NCI-H345 treated with DMSO at 0.1 percent for 48 hours (cell line): Measurements from ENCODE around the gene ABCC8.
A peak's percentile ranks its signal among the peaks of the same experiment; 100 is the strongest.

ENCODE experiments used
- DNase-seq: peaks from one replicate; lab custom pipeline; 2025; ENCODE audit not compliant: unreplicated experiment; lab: John Stamatoyannopoulos, UW

ABCC8 gene

DNA sequence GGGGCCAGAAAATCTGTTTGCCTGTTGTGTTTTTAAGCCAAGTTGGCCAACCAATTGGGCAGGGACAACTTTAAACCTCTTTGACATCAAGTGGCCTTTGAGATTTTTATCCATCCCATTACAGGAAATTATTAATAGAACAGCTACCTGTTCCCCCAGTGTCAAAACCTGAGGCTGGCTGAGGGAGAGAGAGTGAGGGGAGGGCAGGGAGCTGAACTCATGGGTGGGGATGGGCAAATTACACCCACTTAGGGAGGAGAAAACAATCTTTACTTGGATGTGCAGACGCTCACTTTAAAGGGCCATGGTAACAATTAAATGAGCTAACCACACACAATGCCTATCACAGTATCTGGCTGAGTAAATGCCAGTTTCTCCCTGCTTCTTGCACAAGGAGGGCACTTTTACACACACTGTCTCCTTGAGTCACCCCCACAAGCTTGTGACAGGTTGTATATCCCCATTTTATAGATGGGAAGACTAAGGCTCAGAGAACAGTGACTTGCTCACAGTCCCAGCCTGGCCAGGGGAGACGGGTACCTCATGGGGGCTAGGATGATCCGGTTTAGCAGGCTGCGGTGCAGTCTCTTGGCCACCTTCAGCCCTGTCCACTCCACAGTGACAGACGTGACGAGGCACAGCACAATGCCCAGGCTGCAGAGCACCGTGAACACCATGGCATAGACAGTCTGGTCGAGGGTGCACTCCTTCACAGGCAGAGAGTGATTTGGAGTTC, 70.4 kb downstream of the ABCC8 start:
- DNase-seq = no peak

DNA sequence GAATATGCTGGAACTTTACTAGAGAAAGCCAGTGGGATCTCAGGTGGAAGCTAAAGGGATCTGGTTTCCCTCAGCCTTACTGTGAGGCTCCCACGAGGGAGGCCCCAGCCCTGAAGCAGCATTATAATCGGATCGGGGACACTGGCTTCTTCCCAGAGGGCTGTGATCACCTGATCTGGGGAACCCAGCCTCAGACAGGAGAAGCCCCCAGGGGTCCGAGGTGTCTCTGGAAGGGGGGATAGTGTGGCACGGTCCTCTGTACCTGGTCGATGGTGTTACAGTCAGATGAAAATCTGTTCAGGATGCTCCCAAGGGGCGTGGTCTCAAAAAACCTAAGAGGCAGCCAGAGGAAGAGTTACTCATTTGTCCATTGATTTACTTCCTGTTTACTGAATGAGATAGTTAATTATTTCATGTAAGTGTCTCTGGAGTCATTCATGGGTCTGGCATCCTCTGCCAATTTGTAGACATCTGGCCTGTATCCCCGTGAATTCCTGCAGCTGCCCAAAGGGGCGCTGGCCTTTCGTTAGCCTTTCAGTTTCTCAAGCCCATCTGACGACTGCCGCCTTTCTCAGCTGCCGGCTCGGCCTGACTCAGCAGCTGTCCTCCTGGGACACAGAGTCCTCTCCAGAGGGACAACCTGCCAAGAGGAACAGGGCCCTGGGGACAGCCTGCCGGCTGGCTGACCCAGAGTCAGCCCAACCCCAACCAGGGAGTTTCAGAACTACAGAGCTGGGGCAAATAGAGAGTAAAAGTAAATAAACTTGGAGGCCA, 71.2 kb downstream of the ABCC8 start:
- DNase-seq = no peak

DNA sequence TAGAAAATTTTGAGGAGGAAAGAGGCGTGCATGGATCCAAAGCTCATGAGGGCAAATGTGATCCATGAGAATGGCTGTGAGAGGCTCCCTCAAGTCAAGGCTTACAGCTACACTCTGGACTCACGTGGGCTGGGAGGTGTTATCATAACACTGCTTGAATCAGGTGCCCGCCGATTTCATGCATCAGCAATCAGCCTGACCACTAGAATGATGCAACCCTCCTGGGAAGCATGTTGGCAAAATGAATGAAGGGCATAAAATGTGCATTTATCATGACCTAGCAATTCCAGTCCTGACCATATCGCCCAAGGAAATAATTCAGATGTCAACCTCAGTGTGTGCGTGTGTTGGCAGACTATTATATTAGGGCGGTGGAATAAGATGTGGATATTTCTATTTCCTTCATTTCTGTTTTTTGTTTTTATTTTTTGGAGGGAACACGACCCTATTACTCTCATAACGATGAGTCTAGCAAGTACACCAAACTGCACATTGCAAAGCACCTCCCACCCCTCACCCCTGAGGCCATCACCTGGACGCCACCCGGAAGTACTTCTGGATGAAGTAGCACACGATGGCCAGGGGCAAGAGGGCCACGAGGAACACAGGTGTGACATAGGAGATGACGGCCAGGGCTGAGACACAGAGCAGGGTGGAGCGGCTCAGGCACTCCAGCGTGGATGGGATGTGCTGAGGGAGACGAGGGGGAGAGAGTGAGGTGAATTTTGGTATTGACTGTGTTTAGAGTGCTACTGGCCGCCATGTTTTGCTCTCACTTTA, 72.5 kb downstream of the ABCC8 start:
- no peak for DNase-seq

DNA sequence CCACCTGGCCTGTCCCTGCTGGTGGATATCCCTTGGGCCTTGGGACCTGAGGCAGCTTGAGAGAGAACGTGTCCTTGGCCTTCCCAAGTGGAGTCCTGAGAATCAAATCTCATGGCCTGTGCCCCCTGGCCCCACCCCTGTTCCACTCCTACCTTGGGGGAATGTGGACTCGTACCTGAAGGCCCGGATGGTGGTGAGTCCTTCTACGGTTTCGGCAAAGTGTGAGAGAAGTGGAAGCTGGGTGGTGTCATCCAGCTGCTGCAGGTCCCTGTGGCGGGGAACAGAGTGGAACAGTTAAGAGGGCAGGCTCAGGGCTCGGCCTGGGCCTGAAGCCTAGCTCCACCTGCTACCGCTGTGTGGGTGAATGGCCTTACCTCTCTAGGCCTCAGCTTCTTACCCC, 74.2 kb downstream of the ABCC8 start:
- no peak for DNase-seq

DNA sequence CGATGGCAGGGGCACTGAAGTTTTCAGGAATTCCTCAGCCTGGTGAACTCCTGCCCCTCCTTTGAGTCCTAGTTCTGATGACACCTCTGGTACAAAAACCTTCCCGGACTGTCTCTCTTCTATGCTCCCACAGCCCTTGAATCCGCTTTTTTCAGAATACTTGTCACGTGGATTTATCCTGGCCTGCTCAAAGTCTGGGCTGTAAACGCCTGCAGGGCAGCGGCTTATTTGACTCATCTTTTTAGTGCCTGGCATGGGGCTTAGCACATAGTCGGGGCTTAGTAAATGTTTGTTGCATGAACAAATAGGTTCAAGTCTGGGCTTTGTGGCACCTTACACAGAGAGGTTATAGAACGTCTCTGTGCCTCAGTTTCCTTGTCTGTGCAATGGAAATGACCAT, 74.8 kb downstream of the ABCC8 start:
- no peak for DNase-seq

DNA sequence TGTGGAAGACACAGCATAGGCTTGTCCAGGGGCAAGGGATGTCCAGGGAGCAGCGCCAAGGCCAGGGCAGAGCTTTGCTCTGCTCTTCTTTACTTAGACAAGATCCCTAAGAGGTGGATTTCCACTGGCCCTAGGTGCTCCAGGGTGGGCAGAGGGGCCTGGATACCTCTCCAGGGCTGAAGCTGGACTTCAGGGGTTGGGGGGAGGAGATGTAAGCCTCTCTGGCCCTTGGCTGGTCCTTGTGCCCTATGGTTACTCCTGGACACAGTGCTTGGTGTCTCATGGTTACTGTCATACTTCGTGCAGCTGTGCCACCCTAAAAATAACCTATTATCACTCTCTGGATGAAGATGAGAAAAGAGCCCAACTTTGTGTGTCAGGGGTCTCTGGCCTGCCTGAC, 75.3 kb downstream of the ABCC8 start:
- no peak for DNase-seq

DNA sequence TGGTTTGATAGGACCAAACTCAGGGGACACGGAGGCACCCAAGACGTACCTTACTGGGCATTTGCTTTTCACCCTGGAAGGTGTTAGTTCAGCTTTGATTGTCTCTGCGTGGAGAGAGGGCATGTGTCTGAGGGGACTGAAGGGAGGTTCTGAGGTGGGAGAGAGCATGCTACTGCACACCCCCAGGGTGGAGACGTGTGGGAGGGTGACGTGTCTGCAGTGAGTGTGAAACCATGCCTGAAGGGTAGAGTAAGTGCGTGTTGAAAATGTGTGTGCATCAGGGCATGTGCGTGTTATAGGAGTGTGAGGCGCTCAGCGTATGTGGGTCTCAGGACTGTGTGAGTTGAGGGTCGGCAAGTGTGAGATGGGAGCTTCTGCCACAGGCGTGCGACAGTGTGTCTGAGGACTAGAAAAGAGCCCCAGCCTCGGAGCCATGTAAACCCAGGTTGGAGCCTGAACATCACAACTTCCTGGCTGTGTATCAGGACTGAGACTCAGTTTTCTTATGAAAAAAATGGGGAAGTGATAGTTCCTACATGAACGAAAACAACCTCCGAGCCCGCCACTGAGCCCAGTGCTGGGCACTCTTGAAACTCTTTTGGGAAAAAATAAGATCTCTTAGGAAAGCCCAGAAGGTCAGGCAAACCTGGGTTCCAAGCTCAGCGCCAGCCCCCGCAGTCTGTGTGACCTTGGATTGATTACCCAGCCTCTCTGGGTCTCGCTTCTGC, 76.4 kb downstream of the ABCC8 start:
- no peak for DNase-seq

DNA sequence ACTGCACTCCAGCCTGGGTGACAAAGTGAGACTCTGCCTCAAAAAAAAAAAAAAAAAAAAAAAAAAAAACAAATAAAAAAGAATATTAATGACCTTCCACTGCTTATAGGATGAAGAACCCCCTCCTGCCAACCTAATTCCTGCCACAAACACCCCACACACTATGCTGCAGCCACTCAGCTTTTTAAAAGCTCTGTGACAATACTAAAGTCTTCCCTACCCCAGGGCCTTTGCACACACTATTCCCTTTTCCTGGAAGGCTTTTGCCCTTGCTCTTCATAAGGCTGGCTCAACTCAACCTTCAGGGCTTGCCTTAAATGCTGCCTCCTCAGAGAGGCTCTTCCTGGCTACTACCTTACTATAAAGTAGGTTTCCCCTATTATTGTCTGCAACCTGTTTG, 77.4 kb downstream of the ABCC8 start:
- DNase-seq = no peak

DNA sequence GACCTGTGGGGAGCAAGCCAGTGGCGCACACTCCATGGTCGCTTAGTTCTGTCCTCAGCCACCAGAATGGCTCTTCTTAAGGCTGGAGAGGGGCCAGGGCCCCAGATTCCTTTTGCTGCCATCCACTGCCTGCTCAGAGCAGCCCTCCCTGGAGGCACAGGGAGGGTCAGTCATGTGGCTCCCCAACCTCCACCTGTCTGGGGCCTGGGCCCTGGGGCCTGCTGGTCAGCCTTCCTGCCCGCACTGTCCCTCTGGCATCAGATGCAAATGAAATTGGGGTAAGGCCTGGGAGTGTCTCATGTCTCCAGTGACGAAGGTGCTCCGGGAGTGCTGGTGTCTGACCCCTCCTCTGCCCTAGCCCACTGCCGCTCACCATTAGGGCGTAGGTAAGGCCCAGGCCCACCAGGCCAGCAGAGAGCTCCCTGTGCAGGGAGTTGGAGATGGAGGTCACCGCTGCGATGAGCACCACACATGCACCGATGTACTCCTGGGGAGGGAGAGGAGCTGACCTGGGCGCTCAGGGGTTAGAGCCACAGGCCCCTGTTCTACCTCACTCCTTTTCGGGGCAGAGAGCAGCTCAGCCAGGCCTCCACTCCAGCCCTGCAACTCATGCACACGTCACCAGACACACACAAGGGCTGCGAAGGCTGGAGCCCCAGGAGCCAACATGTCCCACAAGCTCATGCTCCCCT, 79.2 kb downstream of the ABCC8 start:
- no peak for DNase-seq

DNA sequence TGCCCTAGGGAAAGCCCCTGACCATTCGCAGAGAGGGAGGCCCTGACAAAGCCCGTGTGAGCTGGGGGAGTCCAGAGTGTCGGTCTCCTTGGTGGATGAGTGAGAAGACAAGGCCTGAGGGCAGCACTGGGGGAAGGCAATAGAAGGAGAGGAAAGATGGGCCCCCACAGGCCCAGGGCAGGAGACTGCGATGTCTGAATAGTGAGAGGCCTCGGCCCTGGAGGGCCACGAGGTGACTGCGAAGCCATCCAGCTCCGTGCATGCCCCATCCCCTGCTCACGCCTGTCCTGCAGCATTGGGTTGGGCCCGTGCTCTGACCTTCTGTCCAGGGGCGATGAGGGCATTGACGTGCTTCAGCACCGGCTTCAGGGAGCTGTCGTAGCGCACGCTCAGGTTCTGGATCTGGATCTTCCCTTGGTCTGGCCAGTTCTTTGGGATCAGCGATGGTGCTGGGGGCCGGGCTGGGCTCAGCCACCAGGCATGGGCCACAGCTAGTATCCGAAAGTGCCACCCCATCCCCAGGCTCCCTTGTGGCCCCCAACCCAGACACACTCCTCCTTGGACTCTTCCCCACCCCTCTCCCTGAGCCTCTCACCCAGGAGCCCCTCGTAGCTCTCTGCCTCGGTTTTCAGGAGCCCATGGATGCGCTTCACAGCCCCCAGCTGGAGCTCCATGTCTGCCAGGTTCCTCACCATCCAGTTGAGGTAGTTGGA, 79.9 kb downstream of the ABCC8 start:
- no peak for DNase-seq

DNA sequence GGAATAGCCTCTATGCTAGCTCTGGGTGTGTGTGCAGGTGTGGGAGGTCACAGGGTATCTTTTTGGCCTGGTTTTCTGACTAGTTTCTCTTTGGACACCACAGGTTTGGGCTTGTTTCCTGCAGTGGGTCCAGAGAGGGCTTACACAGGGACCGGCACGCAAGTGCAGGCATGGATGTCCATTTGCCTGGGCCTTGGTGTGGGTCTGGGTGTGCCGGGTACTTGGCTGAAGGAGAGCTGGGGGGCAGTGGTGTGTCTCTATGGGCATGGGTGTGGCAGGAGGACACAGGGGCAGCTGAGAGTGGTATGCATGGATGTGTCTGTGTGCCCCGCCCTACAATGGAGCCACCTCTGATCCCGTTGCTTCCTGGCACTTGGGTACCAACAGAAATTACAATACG, 80.7 kb downstream of the ABCC8 start:
- DNase-seq = no peak

DNA sequence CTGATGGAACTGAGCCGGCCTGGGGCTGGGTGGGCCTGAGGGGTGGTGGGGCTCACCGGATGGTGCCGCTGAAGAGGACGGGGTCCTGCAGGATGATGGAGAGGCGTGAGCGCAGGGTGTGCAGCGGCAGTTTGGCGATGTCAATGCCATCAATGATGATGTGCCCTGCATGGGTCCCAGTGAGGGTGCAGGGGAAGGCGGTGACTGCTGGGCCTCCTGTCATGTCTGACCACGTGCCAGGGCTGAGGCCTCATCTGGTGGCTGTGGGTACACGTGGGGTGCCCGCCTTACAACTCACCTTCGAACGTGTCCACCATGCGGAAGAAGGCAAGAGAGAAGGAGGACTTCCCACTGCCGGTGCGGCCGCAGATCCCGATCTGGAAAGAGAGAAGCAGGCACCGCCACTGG, 81.1 kb downstream of the ABCC8 start:
- DNase-seq = peak; percentile 99

DNA sequence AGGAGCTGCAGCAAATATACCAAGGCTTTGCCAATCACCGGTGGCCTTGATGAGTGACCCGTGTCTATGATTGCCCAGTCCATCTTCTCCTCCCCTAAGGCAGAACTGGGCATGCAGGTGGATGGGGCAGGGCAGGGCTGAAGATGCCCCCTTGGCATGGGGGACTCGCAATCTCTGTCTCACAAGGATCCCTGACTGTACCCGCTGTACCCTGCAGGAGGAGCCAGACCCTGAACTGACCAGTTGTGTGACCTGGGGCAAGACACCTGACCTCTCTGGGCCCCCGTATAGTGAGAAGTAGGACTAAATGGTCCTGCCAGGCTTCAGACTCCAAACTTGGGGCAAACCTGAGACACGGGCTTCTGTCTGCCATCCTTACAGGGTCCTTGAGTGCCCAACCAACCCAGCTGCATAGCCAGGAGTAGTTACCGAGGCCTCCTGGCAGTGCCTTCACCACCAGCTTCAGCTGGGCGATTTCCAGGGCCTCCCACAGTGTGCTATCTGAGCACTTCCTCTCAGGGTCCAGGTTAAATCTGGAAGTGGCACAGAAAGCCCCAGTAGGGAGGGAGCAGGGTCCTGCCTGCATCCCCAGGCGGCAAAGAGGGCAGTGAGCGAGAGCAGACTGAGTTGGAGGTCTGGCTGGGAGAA, 81.8 kb downstream of the ABCC8 start:
- DNase-seq = no peak

DNA sequence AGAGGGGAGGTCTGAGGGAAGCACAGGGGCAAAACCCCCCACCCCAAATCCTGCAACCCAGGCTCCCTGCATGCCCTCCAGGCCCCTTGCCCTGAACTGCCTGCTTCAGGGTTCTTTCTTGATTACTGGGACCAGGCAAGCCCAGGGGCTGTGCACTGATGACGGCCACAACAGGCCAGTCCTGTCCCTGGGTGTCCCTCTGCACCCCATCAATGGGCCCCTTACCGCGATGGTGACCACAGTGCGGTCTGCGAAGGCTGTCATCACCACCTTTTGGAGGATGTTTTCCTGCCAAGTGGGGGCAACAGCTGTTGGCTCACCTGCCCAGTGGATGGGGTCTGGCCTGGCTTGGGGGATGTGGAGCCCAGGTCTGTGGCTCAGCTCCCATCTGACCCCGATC, 83.2 kb downstream of the ABCC8 start:
- DNase-seq = no peak

DNA sequence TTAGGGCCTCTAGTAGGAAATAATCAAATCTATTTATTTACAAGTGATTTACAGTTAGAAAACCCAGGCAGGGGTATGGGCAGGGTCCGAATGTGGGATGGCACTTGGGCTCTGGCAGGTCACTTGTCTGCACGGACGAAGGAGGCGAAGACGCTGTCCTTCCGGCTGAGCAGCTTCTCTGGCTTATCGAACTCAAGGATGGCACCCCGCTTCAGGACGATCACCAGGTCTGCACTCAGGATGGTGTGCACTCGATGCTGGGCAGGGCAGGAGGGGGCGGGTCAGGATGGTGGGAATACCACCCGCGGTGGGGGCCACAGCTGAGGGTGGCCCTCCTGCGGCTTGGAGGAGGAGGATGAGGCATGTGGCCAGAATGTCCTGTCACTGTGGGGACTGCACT, 83.8 kb downstream of the ABCC8 start:
- DNase-seq = no peak

DNA sequence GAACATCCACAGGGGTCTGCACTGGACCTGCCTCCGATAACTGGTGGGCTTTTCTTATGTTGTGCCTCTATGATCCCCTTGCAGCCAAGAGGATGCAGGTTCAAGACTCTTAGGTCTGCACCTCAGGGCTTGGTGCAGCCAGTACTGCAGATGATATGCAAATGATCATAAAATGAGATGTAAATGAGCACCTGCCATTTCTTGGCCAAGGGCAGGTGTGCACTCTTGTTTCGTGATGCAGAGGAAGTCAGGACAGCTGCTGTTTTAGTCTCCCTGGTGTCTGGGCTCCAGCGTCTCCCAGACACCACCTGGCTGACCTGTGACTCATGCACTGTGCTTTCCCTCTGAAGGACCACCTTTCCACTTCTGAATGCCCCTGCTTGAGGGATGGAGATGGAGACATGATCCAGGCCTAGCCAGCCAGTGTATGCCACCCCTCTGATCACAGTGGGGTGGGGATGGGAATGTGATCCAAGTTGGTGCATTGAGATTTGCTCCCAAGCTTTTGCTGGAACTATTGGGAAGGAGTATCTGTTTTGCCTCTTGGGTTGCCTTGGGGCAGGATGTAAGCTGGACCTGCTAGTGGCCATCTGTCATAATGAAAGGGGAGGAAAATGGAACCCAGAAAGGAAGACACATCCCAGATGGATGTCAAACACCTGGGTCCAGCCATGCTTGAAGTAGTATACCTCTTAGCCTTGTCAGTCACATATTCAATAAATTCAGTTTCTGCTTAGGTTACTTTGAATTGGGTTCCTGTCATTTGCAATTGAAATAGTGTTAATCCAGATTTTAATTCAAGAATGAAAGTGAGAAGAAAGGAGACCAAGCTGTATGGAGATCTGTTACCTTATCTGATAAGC, 84.9 kb downstream of the ABCC8 start:
- no peak for DNase-seq

DNA sequence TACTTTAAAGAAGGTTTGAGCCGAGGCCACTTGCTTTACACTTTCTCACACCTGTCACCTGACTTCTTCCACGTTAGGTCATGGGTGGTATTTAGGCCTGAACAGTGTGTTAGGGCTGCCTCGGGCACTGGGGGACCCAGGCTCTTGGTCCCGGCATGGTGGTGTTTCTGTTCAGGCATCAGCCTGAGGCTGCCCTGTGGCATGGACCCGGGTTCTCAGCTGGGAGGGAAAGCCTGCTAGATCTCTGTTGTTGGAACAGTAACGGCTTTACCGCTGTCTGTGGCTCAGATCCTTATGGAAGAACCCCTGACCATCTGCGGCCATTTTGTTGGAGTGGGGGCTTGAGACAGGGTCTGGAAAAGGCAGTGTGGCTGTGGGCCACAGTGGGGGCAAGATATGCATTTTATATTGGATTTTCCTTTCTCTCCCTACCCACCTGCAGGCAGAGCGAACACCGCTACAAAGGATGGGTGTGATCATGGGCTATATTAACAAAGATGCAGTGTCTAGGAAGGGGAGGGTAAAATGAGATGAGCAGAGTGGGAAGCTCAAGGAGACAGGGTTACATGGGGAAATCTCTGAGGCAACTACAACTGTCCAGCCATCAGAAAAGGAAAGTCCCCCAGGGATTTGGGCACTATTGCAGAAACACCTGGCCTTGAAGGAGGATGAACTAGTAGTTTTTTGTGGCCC, 86.5 kb downstream of the ABCC8 start:
- no peak for DNase-seq
